ENCODE data around the gene DOLK.

- TF ChIP-seq, protein P1, sequence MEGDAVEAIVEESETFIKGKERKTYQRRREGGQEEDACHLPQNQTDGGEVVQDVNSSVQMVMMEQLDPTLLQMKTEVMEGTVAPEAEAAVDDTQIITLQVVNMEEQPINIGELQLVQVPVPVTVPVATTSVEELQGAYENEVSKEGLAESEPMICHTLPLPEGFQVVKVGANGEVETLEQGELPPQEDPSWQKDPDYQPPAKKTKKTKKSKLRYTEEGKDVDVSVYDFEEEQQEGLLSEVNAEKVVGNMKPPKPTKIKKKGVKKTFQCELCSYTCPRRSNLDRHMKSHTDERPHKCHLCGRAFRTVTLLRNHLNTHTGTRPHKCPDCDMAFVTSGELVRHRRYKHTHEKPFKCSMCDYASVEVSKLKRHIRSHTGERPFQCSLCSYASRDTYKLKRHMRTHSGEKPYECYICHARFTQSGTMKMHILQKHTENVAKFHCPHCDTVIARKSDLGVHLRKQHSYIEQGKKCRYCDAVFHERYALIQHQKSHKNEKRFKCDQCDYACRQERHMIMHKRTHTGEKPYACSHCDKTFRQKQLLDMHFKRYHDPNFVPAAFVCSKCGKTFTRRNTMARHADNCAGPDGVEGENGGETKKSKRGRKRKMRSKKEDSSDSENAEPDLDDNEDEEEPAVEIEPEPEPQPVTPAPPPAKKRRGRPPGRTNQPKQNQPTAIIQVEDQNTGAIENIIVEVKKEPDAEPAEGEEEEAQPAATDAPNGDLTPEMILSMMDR (IDR thresholded peaks at IDR 0.05) = no peak
- peak in 1 of 4 donors; percentile 25 for TF ChIP-seq POLR2A (IDR thresholded peaks at IDR 0.05)
Measured at GRCh38 chr9:128899566-128900322, 47.7 kb downstream of the DOLK start.
